ENCODE measurements around the gene TBC1D20. TPM values are rescaled to one million over a fixed set of nuclear protein-coding genes. Genes with fewer than 3 reads are reported as not detected.

Gene TBC1D20
- total and polyA plus RNA-seq, 2 donors (not counting 3 experiments of a cell fraction or from before 2014, with no cell fraction given) = 34.3 to 36.1 TPM

DNA sequence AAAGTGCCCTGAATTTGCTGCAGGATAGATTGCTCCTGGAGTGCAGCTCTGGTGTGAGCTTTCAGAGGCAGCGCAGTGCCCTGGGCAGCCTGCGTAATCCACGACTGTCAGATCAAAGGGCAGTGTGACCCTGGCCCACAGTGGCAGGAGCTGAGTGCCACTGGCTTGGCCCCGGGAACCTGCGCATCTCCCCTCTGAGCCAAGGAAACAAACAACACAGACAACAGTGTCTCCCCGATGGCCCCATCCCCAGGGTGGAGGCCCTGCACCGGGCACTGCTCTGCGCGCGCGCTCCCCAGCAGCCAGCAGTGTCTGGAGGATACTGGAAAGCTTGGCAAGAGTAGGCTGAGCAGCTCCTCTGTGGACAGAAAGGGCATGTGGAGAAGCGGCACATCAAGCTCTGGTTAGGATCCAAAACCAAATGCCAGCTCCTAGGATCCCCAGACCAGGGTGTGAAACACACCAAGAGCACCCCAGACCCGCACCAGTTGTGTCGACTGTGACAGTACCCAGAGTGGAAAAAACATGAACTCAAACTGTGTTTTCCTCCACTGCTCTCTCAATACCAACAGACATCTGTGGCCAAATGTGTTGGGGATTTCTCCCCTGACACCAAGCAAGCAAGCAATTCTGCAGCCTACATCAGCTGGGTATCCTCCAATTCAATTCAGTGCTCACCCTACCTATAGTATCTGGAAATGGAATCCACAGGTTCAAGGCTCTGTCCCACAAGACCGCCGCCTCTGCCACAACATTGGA lies 27.5 kb downstream of the TBC1D20 start:
- CTCF ChIA-PET = interaction anchor here (0.9 kb wide), 1 partner anchor 80 kb away, joined by 3 read pairs; no protein-coding TSS in a partner anchor
- dilution Hi-C loops (cut with MboI; ENCODE audit: extremely low pct_ligation_motif_present, low sequenced_read_pairs) (no loop called here), intact Hi-C loops (cut with micrococcal nuclease) (no loop called here)
- no peak for FAIRE-seq
- Histone ChIP-seq H3K9me1 (replicated peaks; ENCODE audit: control insufficient read depth, extremely low read depth, insufficient read depth, low read length) (no peaks in the 10 kb centered on the region), H3K4me2 (ENCODE audit: insufficient read depth, low read length) (no peak overlapping the region), H3K4me3 (replicated peaks in 1 of 3; ENCODE audit: insufficient read depth in 1 of 3, low read depth in 1 of 3, low read length in 3 of 3) (no peak overlapping the region), H3K79me2 (ENCODE audit: control insufficient read depth, insufficient read depth, low read length) (no peaks in the 10 kb centered on the region), H3K36me3 (ENCODE audit: control insufficient read depth in 2 of 2, extremely low read depth in 1 of 2, insufficient read depth in 2 of 2, low read length in 2 of 2) (peaks cover 0 to 28% of the 10 kb centered on the region in 2 experiments), H3K27me3 (ENCODE audit: control insufficient read depth in 2 of 2, insufficient read depth in 2 of 2, low read length in 2 of 2) (no peaks in the 10 kb centered on the region), H3K27ac (ENCODE audit: insufficient read depth, low read depth, low read length) (no peak overlapping the region), H3K4me1 (ENCODE audit: control insufficient read depth, extremely low read depth, insufficient read depth, low read length) (peaks cover 16% of the 10 kb centered on the region), H4K20me1 (replicated peaks; ENCODE audit: control insufficient read depth, extremely low read depth, insufficient read depth, low read length) (no peaks in the 10 kb centered on the region), H2AFZ (ENCODE audit: low read depth, low read length) (no peak overlapping the region), H3K9me3 (replicated peaks; ENCODE audit: control insufficient read depth, insufficient read depth, low read length) (no peaks in the 10 kb centered on the region), H3K9ac (replicated peaks; ENCODE audit: extremely low read depth, insufficient read depth, low read length) (no peak overlapping the region)
- TF ChIP-seq EZH2 (IDR thresholded peaks at IDR 0.05; ENCODE audit: borderline replicate concordance, low read depth, low read length, severe bottlenecking) (no peak), JUN (IDR thresholded peaks at IDR 0.05; ENCODE audit: borderline replicate concordance, insufficient read depth, insufficient read length, low read depth) (no peak), GATA2 (IDR thresholded peaks at IDR 0.05; ENCODE audit: insufficient read depth, insufficient read length, low read depth, low read length) (no peak), POLR2A (IDR thresholded peaks at IDR 0.05; ENCODE audit: low read depth, low read length) (no peak)
- POLR2A ChIA-PET = no interaction called here
- no TSS peak for BruUV-seq (replicated peaks)
- no peak for DNase-seq (ENCODE audit: low read depth, low spot score)

DNA sequence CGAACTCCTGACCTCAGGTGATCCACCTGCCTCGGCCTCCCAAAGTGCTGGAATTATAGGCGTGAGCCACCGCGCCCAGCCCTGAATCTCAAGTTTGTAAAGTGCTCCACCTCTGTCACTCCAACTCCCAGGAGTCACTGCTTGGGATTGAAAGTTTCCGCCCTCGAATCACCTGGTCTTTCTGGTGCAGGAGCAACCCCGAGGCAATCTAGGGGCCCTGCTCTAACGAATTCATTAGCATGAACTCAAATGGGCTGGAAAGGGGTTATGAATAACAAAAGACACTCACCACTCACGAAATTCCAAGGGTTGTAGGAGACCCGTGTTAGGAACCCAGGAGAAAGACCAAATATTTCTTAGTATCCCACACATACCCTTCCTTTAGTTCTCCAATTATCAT lies 28.1 kb downstream of the TBC1D20 start:
- no peaks in the 10 kb centered on the region for H3K9me1 ChIP-seq (replicated peaks; ENCODE audit: control insufficient read depth, extremely low read depth, insufficient read depth, low read length)
- peaks cover 11% of the 10 kb centered on the region for H3K4me1 ChIP-seq (ENCODE audit: control insufficient read depth, extremely low read depth, insufficient read depth, low read length)
- H3K27me3 ChIP-seq (ENCODE audit: control insufficient read depth in 2 of 2, insufficient read depth in 2 of 2, low read length in 2 of 2) = no peaks in the 10 kb centered on the region
- ChIA-PET POLR2A (no interaction called here), CTCF (interaction anchor here (0.9 kb wide), 1 partner anchor 80 kb away, joined by 3 read pairs; no protein-coding TSS in a partner anchor)
- no peak overlapping the region for H3K4me3 ChIP-seq (replicated peaks in 1 of 3; ENCODE audit: insufficient read depth in 1 of 3, low read depth in 1 of 3, low read length in 3 of 3)
- TF ChIP-seq EZH2 (IDR thresholded peaks at IDR 0.05; ENCODE audit: borderline replicate concordance, low read depth, low read length, severe bottlenecking) (no peak), MYC (IDR thresholded peaks at IDR 0.05; ENCODE audit: low read depth, low read length) (no peak), GATA2 (IDR thresholded peaks at IDR 0.05; ENCODE audit: insufficient read depth, insufficient read length, low read depth, low read length) (no peak), JUN (IDR thresholded peaks at IDR 0.05; ENCODE audit: borderline replicate concordance, insufficient read depth, insufficient read length, low read depth) (no peak)
- H3K79me2 ChIP-seq (ENCODE audit: control insufficient read depth, insufficient read depth, low read length) = no peaks in the 10 kb centered on the region
- no TSS peak for BruUV-seq (replicated peaks)
- H3K9me3 ChIP-seq (replicated peaks; ENCODE audit: control insufficient read depth, insufficient read depth, low read length) = no peaks in the 10 kb centered on the region
- H3K27ac ChIP-seq (ENCODE audit: insufficient read depth, low read depth, low read length) = no peak overlapping the region
- no peaks in the 10 kb centered on the region for H4K20me1 ChIP-seq (replicated peaks; ENCODE audit: control insufficient read depth, extremely low read depth, insufficient read depth, low read length)
- H3K9ac ChIP-seq (replicated peaks; ENCODE audit: extremely low read depth, insufficient read depth, low read length) = no peak overlapping the region
- intact Hi-C loops (cut with micrococcal nuclease) (no loop called here), dilution Hi-C loops (cut with MboI; ENCODE audit: extremely low pct_ligation_motif_present, low sequenced_read_pairs) (no loop called here)
- peaks cover 0 to 28% of the 10 kb centered on the region in 2 experiments for H3K36me3 ChIP-seq (ENCODE audit: control insufficient read depth in 2 of 2, extremely low read depth in 1 of 2, insufficient read depth in 2 of 2, low read length in 2 of 2)
- FAIRE-seq (no peak), DNase-seq (ENCODE audit: low read depth, low spot score) (no peak)
- no peak overlapping the region for H3K4me2 ChIP-seq (ENCODE audit: insufficient read depth, low read length)
- H2AFZ ChIP-seq (ENCODE audit: low read depth, low read length) = no peak overlapping the region
